SJSA1 (cell line): ENCODE measurements around the gene PLCH2. TPM values are rescaled to one million over a fixed set of nuclear protein-coding genes. Genes with fewer than 3 reads are reported as not detected.

Source experiments
- DNase-seq, 2 experiments: peaks; one replicate each; pipeline ENCODE4 v3.0.0-alpha.2; 2015 to 2020; ENCODE audit warnings: low spot score in 2 of 2, low read depth in 1 of 2
- H3K27ac ChIP-seq: fragments of 250-450 bp; sonication (Bioruptor Pico); 2 replicates; pipeline ENCODE4 v1.5.1; 2020; ENCODE audit warnings: mild to moderate bottlenecking, moderate library complexity
- H3K27me3 ChIP-seq: fragments of 250-450 bp; sonication (Bioruptor Pico); replicated peaks from 2 replicates; pipeline ENCODE4 v1.5.1; 2020; ENCODE audit warnings: mild to moderate bottlenecking, moderate library complexity
- H3K36me3 ChIP-seq: fragments of 250-450 bp; sonication (Bioruptor Pico); 2 replicates; pipeline ENCODE4 v1.5.1; 2020; ENCODE audit warnings: mild to moderate bottlenecking
- H3K4me1 ChIP-seq: fragments of 250-450 bp; sonication (Bioruptor Pico); replicated peaks from 2 replicates; pipeline ENCODE4 v1.6.1; 2021; ENCODE audit warnings: mild to moderate bottlenecking
- H3K4me3 ChIP-seq: fragments of 250-450 bp; sonication (Bioruptor Pico); 2 replicates; pipeline ENCODE4 v1.5.1; 2020; ENCODE audit warnings: mild to moderate bottlenecking
- H3K9me3 ChIP-seq: fragments of 250-450 bp; sonication (Bioruptor Pico); replicated peaks from 2 replicates; pipeline ENCODE4 v1.5.1; 2020; ENCODE audit warnings: mild to moderate bottlenecking
- total RNA-seq: library from RNA; depleted of rRNA; stranded (reverse); fragments of >200 nt; shearing (Covaris generic); gene quantifications from 2 replicates; pipeline ENCODE4 v1.2.3, GENCODE V29; 2014

PLCH2 gene
- total RNA-seq, 1 experiment from 2014 or later = 0.24 TPM

DNA sequence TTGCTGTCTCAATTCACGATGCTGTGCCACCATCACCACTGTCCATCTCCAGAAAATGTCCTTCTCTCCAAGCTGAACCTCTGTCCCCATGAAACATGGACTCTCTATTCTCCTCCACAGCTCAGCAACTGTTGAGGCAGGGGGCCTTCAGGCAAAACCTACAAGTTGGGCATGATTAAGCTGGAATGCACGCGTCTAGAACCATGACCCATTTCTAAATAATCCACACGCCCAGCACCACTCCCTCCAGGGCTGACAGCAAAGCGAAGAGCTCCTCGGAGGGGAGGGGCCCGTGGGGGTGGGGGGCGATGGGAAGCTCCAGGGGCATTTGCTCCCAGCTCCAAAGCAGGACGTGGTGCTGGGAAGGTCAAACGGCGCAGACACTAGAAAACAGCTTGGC lies 57.3 kb downstream of the PLCH2 start:
- Histone ChIP-seq H3K4me1 (peaks cover 29% of the 10 kb centered on the region), H3K36me3 (no peaks in the 10 kb centered on the region), H3K27me3 (0 out of 2 replicates have a peak, but pooled peaks cover 2% of the 10 kb centered on the region), H3K9me3 (no peaks in the 10 kb centered on the region), H3K27ac (no peak overlapping the region), H3K4me3 (no peak overlapping the region)
- DNase-seq = no peak

- Histone ChIP-seq H3K27ac (no peak overlapping the region), H3K4me1 (peaks cover 29% of the 10 kb centered on the region), H3K36me3 (no peaks in the 10 kb centered on the region), H3K27me3 (0 out of 2 replicates have a peak, but pooled peaks cover 2% of the 10 kb centered on the region), H3K9me3 (no peaks in the 10 kb centered on the region), H3K4me3 (no peak overlapping the region)
- no peak for DNase-seq
Measured at GRCh38 chr1:2534315-2534686, 58.2 kb downstream of the PLCH2 start.

DNA sequence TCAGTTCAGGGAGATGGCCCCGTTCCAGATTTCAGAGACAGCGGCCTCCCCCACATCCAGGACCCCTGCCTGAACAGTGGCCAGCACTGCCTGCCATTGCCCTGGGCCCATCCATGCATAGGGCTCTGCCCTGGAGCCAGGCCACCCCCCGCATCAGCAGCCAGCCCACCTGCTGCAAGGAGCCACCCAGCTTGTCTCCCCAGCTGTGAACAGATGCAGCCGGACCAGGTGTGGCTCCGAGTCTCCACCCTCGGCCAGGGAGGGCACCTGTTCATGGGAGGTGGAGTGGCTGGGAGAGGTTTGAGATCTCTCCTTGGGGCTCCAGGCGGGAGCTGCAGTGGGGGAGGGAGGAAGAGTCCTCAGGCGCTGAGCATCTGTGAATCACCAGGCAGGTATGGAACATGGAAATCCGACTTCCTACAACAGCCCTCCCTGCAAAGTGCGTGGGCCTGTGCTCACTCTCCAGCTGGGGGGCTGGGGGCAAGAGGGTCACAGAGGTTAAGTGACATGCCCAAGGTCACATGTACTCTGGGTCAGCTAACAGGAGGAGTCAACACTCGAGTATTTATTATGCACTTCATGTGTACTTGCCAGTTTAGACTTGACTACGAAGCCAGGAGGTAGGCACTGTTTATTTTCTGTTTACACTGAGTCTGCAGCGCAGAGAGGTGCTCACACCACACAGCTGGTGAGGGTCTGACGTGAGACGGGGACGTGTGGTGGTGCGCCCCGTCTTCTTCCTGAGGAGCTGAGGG lies 58.8 kb downstream of the PLCH2 start:
- Histone ChIP-seq H3K36me3 (no peaks in the 10 kb centered on the region), H3K27me3 (0 out of 2 replicates have a peak, but pooled peaks cover 2% of the 10 kb centered on the region), H3K4me3 (no peak overlapping the region), H3K27ac (no peak overlapping the region), H3K4me1 (peaks cover 29% of the 10 kb centered on the region), H3K9me3 (no peaks in the 10 kb centered on the region)
- peak in 1 of 2 experiments; percentile 28 for DNase-seq

- DNase-seq = no peak
- Histone ChIP-seq H3K36me3 (no peaks in the 10 kb centered on the region), H3K27ac (no peak overlapping the region), H3K4me1 (peaks cover 29% of the 10 kb centered on the region), H3K9me3 (no peaks in the 10 kb centered on the region), H3K27me3 (0 out of 2 replicates have a peak, but pooled peaks cover 2% of the 10 kb centered on the region), H3K4me3 (no peak overlapping the region)
Measured at GRCh38 chr1:2535455-2535854, 59.4 kb downstream of the PLCH2 start.

- no peak for DNase-seq
- peaks cover 29% of the 10 kb centered on the region for H3K4me1 ChIP-seq
- H3K27ac ChIP-seq = no peak overlapping the region
- no peak overlapping the region for H3K4me3 ChIP-seq
- 0 out of 2 replicates have a peak, but pooled peaks cover 2% of the 10 kb centered on the region for H3K27me3 ChIP-seq
- no peaks in the 10 kb centered on the region for H3K36me3 ChIP-seq
- no peaks in the 10 kb centered on the region for H3K9me3 ChIP-seq
Measured at GRCh38 chr1:2535981-2536380, 59.9 kb downstream of the PLCH2 start.

GRCh38 chr1:2537784-2538115 lies 61.7 kb downstream of the PLCH2 start:
- Histone ChIP-seq H3K36me3 (no peaks in the 10 kb centered on the region), H3K4me3 (no peak overlapping the region), H3K9me3 (no peaks in the 10 kb centered on the region), H3K27me3 (no peaks in the 10 kb centered on the region), H3K27ac (no peak overlapping the region), H3K4me1 (peaks cover 29% of the 10 kb centered on the region)
- no peak for DNase-seq

- DNase-seq = no peak
- Histone ChIP-seq H3K27ac (no peak overlapping the region), H3K9me3 (no peaks in the 10 kb centered on the region), H3K36me3 (no peaks in the 10 kb centered on the region), H3K4me3 (no peak overlapping the region), H3K4me1 (peaks cover 23% of the 10 kb centered on the region), H3K27me3 (no peaks in the 10 kb centered on the region)
Measured at GRCh38 chr1:2538376-2538775, 62.3 kb downstream of the PLCH2 start.

- Histone ChIP-seq H3K9me3 (no peaks in the 10 kb centered on the region), H3K27ac (no peak overlapping the region), H3K4me3 (no peak overlapping the region), H3K4me1 (peaks cover 23% of the 10 kb centered on the region), H3K27me3 (no peaks in the 10 kb centered on the region), H3K36me3 (no peaks in the 10 kb centered on the region)
- DNase-seq = no peak
Measured at GRCh38 chr1:2538872-2539271, 62.8 kb downstream of the PLCH2 start.

DNA sequence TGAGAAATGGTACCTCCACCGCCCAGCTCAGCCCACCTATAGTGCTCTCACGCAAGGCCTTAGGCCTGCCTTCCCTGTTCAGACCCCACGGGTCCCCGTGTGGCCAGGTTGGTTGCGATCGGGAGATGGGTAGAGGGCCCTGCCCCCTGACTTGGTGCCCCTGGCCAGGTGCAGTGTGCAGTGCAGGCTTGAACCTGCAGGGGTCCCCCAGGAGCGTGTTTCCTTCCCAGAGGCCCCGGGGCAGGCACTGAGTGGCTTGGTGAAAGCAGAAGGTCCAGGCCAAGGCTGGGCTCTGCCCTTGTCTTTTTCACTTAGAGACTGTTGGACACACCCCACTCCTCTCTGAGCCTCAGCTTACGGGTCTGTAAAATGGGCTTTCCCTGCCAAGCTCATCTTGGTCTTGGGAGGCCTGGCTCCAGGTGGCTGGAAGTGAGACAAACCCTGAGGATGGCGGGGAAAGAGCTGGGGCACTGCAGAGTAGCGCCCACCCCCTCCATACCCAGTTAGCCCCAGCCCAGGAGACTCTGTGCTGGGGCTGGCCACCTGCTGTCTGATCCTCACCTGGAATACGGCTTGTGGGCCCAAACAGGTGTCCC lies 63.3 kb downstream of the PLCH2 start:
- Histone ChIP-seq H3K4me3 (no peak overlapping the region), H3K27ac (no peak overlapping the region), H3K36me3 (no peaks in the 10 kb centered on the region), H3K4me1 (peaks cover 25% of the 10 kb centered on the region), H3K27me3 (no peaks in the 10 kb centered on the region), H3K9me3 (no peaks in the 10 kb centered on the region)
- no peak for DNase-seq

DNA sequence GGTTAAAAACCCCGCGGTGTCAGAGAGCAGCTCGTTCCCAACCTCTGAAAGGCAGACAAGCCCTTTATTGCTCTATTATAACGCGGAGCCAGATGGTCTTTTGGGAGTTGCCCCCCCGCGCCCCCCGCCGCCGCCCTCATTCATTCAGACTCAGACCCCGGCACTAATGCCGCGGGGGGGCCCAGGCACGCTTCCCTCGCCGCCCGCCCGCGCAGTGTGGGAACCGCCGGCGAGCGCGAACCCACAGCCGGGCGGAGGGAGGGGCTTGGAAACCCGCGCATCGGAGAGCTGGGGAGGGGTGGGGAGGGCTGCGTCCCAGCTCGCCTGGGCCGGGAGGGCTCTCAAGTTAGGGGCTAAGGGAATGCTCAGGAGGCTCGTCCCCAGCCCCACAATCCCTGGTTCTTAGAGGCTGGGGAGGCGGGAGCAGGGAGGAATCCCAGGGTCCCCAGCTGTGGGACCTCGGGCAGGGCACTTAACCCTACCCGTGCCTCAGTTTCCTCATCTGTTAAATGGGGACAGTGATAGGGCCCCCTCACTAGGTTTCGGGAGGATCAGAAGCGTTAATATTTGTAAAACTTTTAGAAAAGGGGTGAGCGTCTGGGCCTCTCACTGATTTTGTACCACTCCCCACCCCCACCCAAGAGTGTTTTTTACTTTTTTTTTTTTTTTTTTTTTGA lies 64.9 kb downstream of the PLCH2 start:
- no peaks in the 10 kb centered on the region for H3K36me3 ChIP-seq
- H3K27ac ChIP-seq = no peak overlapping the region
- no peak for DNase-seq
- H3K27me3 ChIP-seq = no peaks in the 10 kb centered on the region
- no peak overlapping the region for H3K4me3 ChIP-seq
- no peaks in the 10 kb centered on the region for H3K9me3 ChIP-seq
- H3K4me1 ChIP-seq = peaks cover 13% of the 10 kb centered on the region

GRCh38 chr1:2541619-2542245 lies 65.6 kb downstream of the PLCH2 start:
- no peak overlapping the region for H3K4me3 ChIP-seq
- DNase-seq = no peak
- no peak overlapping the region for H3K27ac ChIP-seq
- no peaks in the 10 kb centered on the region for H3K9me3 ChIP-seq
- no peaks in the 10 kb centered on the region for H3K27me3 ChIP-seq
- peaks cover 19% of the 10 kb centered on the region for H3K4me1 ChIP-seq
- H3K36me3 ChIP-seq = no peaks in the 10 kb centered on the region

GRCh38 chr1:2542246-2542915 lies 66.3 kb downstream of the PLCH2 start:
- peaks cover 25% of the 10 kb centered on the region for H3K4me1 ChIP-seq
- H3K9me3 ChIP-seq = no peaks in the 10 kb centered on the region
- H3K27ac ChIP-seq = no peak overlapping the region
- DNase-seq = no peak
- no peaks in the 10 kb centered on the region for H3K36me3 ChIP-seq
- no peak overlapping the region for H3K4me3 ChIP-seq
- no peaks in the 10 kb centered on the region for H3K27me3 ChIP-seq

DNA sequence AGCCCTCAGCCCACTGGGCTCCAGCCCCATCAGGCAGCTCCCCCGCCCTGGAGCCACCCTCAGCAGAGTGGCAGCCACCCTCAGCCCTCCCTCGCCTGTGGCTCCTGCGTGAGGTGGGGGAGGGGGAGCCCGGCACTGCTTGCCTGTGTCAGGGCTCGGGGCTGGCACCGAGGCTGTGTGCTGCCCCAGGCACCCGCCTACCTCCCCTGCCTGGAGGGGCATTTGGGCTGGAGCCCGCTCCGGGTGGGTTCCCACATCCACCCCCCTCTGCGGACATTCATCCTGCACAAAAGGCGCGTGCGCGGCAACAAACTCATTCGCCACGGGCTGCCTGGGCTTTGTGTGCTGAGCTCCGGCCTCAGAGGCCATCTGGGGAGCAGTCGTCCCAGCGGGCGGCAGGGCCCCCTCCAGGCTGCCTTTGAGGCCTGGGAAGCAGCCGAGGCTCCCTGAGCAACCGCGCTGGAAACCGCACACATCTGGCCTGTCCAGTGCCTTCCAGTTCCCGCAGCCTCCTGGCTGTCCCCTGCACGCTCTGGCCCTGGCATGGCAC lies 67.5 kb downstream of the PLCH2 start:
- H3K9me3 ChIP-seq = no peaks in the 10 kb centered on the region
- H3K27me3 ChIP-seq = no peaks in the 10 kb centered on the region
- DNase-seq = no peak
- H3K4me1 ChIP-seq = peaks cover 34% of the 10 kb centered on the region
- no peak overlapping the region for H3K4me3 ChIP-seq
- no peak overlapping the region for H3K27ac ChIP-seq
- no peaks in the 10 kb centered on the region for H3K36me3 ChIP-seq
